ENCODE results near the gene BCR.
"Not testable (repeated sequence)": the region's sequence is repeated elsewhere in the genome, so short reads cannot be mapped to it uniquely, and the experiment has no call there.

Gene BCR

GRCh38 chr22:23323960-23324688 is 143.8 kb downstream of the BCR start:
- not testable (repeated sequence) for DNase-seq

GRCh38 chr22:23325183-23325582 is 144.9 kb downstream of the BCR start:
- no peak for DNase-seq

- not testable (repeated sequence) for DNase-seq
These were observed 153.5 kb downstream of the BCR start for GRCh38 chr22:23333822-23334221.

GRCh38 chr22:23337672-23338071 is 157.4 kb downstream of the BCR start:
- not testable (repeated sequence) for DNase-seq

GRCh38 chr22:23341942-23342695 is 161.8 kb downstream of the BCR start:
- DNase-seq = not testable (repeated sequence)

- DNase-seq = no peak
These were observed 171.0 kb downstream of the BCR start for GRCh38 chr22:23351321-23351720.

GRCh38 chr22:23353004-23353403 is 172.7 kb downstream of the BCR start:
- DNase-seq = no peak

- DNase-seq = no peak
These were observed 173.4 kb downstream of the BCR start for GRCh38 chr22:23353696-23354095.

- DNase-seq = no peak
These were observed 175.8 kb downstream of the BCR start for GRCh38 chr22:23356094-23356493.

- DNase-seq = no peak
These were observed 176.7 kb downstream of the BCR start for GRCh38 chr22:23357053-23357452.

GRCh38 chr22:23359583-23360123 is 179.3 kb downstream of the BCR start:
- DNase-seq = no peak

GRCh38 chr22:23361676-23362075 is 181.4 kb downstream of the BCR start:
- DNase-seq = no peak

- DNase-seq = no peak
These were observed 183.4 kb downstream of the BCR start for GRCh38 chr22:23363683-23364082.

GRCh38 chr22:23364389-23364788 is 184.1 kb downstream of the BCR start:
- no peak for DNase-seq

- DNase-seq = no peak
These were observed 185.2 kb downstream of the BCR start for GRCh38 chr22:23365524-23365923.

GRCh38 chr22:23365961-23366360 is 185.7 kb downstream of the BCR start:
- no peak for DNase-seq

- not testable (repeated sequence) for DNase-seq
These were observed 186.9 kb downstream of the BCR start for GRCh38 chr22:23367196-23367595.

Data from amniotic stem cell (primary cell).